ENCODE measurements around the gene EMC7.

- TF ChIP-seq POLR2AphosphoS5 (IDR thresholded peaks at IDR 0.05; ENCODE audit: low read depth) (no peak), CTCF (IDR thresholded peaks at IDR 0.05; ENCODE audit: insufficient read depth, low read length) (no peak), REST (IDR thresholded peaks at IDR 0.05; ENCODE audit: insufficient replicate concordance, low read depth) (no peak)
These were observed 41.7 kb downstream of the EMC7 start for GRCh38 chr15:34059946-34060345.
